Measurements from ENCODE around the gene KRTCAP3.

- TF ChIP-seq CTCF (IDR thresholded peaks at IDR 0.05) (no peak), POLR2A (IDR thresholded peaks at IDR 0.05) (no peak)
Measured at GRCh38 chr2:27412419-27413152, 29.6 kb upstream of the KRTCAP3 start.

All from Peyer's patch (tissue), 4 donors.